Measurements from ENCODE around the gene FOXA3.
"Not testable (repeated sequence)": the region's sequence is repeated elsewhere in the genome, so short reads cannot be mapped to it uniquely, and the experiment has no call there.

Gene FOXA3

GRCh38 chr19:45865269-45865948, 1.3 kb downstream of the FOXA3 start:
- no peak overlapping the region for H3K4me3 ChIP-seq (ENCODE audit: low read depth, low read length)
- TF ChIP-seq, protein P1, sequence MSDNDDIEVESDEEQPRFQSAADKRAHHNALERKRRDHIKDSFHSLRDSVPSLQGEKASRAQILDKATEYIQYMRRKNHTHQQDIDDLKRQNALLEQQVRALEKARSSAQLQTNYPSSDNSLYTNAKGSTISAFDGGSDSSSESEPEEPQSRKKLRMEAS (IDR thresholded peaks at IDR 0.05; ENCODE audit: low read depth, low read length) = no peak
- TF ChIP-seq POLR2A (IDR thresholded peaks at IDR 0.05; ENCODE audit: extremely low read depth, insufficient read length) = no peak
- peak; percentile 15 for DNase-seq (ENCODE audit: low read depth)

DNA sequence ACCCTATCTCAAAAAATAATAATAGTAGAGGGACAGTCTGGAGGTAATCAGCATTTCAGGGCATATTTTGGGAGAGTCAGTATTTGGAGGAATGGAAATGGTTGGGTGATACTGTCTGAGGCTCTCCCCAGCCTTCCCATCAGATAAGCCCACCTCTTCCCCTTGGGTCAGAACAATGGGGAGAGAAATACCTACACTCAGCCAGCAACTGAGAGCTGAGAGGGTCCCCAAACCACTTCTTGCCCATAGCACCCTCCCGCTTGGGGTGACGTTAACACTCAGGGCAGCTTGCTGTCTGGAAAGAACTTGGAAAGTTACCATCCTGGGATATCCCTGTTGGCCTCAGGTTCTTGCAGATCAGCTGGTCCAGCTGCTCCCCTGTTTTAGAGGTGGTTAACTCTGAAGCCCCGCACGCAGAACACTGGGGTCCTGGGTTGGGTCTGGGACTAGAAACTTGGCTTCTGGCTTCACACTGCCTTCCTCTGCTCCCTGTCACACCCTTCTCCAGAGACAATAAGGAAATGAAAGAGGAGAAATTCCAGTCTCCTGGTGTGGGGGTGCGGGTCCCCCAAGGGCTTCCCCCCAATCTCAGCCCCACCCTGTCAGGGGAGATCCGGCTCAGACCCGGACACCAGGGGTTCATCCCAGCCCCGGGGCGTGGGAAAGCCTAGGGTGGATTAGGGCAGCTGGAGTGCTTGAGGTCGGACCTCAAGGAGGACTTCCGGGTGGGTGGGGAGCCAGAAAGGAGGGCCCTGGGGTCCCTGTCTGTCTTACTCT, 2.5 kb downstream of the FOXA3 start:
- TF ChIP-seq MYC (IDR thresholded peaks at IDR 0.05; ENCODE audit: low read depth, low read length) (no peak), POLR2A (IDR thresholded peaks at IDR 0.05; ENCODE audit: extremely low read depth, insufficient read length) (no peak), CTCF (IDR thresholded peaks at IDR 0.05; ENCODE audit: low read depth, low read length) (no peak)
- TF ChIP-seq, protein P1 (IDR thresholded peaks at IDR 0.05; ENCODE audit: low read depth, low read length) = no peak
- DNase-seq (ENCODE audit: low read depth) = peak; percentile 11
- no peak overlapping the region for H3K4me3 ChIP-seq (ENCODE audit: low read depth, low read length)

DNA sequence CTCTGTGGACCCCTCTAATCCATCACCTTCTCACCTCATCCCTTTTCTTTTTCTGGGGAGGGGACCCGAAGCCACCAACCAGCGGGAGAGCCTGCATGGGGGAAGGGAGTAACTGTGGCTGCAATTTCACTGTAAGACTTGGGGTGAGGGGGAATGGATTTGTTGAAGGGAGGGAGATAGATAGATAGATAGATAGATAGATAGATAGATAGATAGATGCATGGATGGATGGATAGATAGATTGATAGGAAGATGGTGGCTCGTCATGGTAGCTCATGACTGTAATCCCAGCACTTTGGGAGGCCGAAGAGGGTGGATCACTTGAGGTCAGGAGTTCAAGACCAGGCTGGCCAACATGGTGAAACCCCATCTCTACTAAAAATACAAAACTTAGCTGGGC, 3.1 kb downstream of the FOXA3 start:
- not testable (repeated sequence) for H3K4me3 ChIP-seq (ENCODE audit: low read depth, low read length); DNase-seq (ENCODE audit: low read depth)

DNA sequence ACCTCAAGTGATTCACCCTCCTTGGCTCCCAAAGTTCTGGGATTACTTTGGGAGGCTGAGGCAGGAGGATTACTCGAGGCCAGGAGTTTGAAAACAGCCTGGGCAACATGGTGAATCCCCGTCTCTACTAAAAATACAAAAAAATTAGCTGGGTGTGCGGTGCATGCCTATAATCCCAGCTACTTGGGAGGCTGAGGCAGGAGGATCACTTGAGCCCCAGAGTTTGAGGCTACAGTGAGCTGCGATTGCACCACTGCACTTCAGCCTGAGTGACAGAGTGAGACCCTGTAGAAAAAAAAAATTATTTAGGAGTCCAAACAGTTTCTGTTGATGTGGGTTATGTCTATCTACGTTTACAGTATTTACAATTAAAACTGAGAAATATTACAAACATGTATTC, 6.7 kb downstream of the FOXA3 start:
- no peak for TF ChIP-seq MYC (IDR thresholded peaks at IDR 0.05; ENCODE audit: low read depth, low read length)
- no peak for TF ChIP-seq POLR2A (IDR thresholded peaks at IDR 0.05; ENCODE audit: extremely low read depth, insufficient read length)
- TF ChIP-seq, protein P1 (IDR thresholded peaks at IDR 0.05; ENCODE audit: low read depth, low read length) = no peak
- TF ChIP-seq CTCF (IDR thresholded peaks at IDR 0.05; ENCODE audit: low read depth, low read length) = no peak
- no peak overlapping the region for H3K4me3 ChIP-seq (ENCODE audit: low read depth, low read length)
- DNase-seq (ENCODE audit: low read depth) = no peak

GRCh38 chr19:45872095-45872919, 8.2 kb downstream of the FOXA3 start:
- TF ChIP-seq CTCF (IDR thresholded peaks at IDR 0.05; ENCODE audit: low read depth, low read length) (no peak), MYC (IDR thresholded peaks at IDR 0.05; ENCODE audit: low read depth, low read length) (no peak), POLR2A (IDR thresholded peaks at IDR 0.05; ENCODE audit: extremely low read depth, insufficient read length) (no peak)
- TF ChIP-seq, protein P1 (IDR thresholded peaks at IDR 0.05; ENCODE audit: low read depth, low read length) = no peak
- H3K4me3 ChIP-seq (ENCODE audit: low read depth, low read length) = no peak overlapping the region
- DNase-seq (ENCODE audit: low read depth) = peak; percentile 53

GRCh38 chr19:45873219-45873772, 9.2 kb downstream of the FOXA3 start:
- no peak overlapping the region for H3K4me3 ChIP-seq (ENCODE audit: low read depth, low read length)
- no peak for TF ChIP-seq MYC (IDR thresholded peaks at IDR 0.05; ENCODE audit: low read depth, low read length)
- TF ChIP-seq, protein P1 (IDR thresholded peaks at IDR 0.05; ENCODE audit: low read depth, low read length) = no peak
- no peak for TF ChIP-seq CTCF (IDR thresholded peaks at IDR 0.05; ENCODE audit: low read depth, low read length)
- no peak for TF ChIP-seq POLR2A (IDR thresholded peaks at IDR 0.05; ENCODE audit: extremely low read depth, insufficient read length)
- no peak for DNase-seq (ENCODE audit: low read depth)
